ENCODE results near the gene TMEM266.

TMEM266 gene

DNA sequence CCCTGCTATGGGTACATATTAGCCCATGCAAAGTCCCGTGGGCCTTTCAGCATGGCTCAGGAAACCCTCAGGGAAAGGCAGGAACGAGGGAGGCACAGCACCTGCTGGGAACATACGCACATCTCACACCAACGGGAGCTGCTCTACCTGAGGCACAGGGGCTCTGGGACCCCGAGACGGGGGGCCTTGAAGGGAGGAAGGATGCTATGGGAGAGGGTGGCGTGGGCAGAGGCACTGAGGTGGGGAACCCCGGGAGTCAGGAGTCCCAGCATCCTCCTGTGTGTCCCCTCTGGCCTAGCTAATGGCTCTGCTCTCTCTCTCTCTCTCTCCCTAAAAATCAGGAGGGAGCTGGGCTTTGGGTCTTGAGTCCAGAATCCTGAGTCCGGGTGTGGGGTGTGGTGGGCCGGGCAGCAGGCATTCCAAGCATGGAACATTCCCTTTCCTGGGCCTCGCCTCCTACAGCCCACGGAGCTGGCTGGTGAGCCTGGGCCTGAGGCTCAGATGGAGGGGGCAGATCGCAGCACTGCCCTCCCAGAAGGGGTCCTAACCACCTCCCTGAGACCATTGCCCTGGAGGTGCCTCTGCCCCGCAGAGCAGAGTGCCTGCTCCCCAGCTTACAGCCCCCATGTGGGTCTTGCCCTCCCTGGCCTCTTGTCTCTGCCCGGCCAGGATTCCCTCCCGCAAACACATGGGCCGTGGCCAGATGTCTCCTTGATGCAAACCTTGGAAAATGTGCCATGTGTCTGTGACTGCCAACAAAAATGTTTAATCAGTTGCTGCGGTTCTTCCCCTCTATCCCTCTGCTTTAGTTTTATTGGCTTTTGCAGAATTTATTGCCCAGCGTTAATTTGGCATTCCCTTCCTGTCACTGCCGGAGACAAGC lies 101.6 kb downstream of the TMEM266 start:
- CTCF ChIA-PET = interaction anchor here (11.1 kb wide), 1 partner anchor 12 kb away, joined by 107 read pairs; no protein-coding TSS in a partner anchor
- POLR2A ChIA-PET = no interaction called here
- Histone ChIP-seq H3K36me3 (ENCODE audit: control insufficient read depth in 2 of 2, insufficient read depth in 1 of 2, low read length in 2 of 2) (no peaks in the 10 kb centered on the region), H3K27ac (ENCODE audit: extremely low read depth, low read depth, low read length) (no peak overlapping the region), H3K4me1 (ENCODE audit: control insufficient read depth, insufficient read depth, low read length) (peaks cover 18% of the 10 kb centered on the region), H3K4me3 (ENCODE audit: low read depth, low read length) (no peak overlapping the region), H3K9me3 (ENCODE audit: control insufficient read depth, insufficient read depth, low read depth, low read length) (no peaks in the 10 kb centered on the region)
- TF ChIP-seq ZNF223 (tag by site-specific recombination; IDR thresholded peaks at IDR 0.05) = no peak
- peak; percentile 74 for TF ChIP-seq ZIC2 (tag by site-specific recombination; IDR thresholded peaks at IDR 0.05)
- peak; percentile 54; the same call in 1 of the 2 replicates for TF ChIP-seq ZNF335 (tag by site-specific recombination; conservative IDR thresholded peaks at IDR 0.05)
- TF ChIP-seq, protein P1, sequence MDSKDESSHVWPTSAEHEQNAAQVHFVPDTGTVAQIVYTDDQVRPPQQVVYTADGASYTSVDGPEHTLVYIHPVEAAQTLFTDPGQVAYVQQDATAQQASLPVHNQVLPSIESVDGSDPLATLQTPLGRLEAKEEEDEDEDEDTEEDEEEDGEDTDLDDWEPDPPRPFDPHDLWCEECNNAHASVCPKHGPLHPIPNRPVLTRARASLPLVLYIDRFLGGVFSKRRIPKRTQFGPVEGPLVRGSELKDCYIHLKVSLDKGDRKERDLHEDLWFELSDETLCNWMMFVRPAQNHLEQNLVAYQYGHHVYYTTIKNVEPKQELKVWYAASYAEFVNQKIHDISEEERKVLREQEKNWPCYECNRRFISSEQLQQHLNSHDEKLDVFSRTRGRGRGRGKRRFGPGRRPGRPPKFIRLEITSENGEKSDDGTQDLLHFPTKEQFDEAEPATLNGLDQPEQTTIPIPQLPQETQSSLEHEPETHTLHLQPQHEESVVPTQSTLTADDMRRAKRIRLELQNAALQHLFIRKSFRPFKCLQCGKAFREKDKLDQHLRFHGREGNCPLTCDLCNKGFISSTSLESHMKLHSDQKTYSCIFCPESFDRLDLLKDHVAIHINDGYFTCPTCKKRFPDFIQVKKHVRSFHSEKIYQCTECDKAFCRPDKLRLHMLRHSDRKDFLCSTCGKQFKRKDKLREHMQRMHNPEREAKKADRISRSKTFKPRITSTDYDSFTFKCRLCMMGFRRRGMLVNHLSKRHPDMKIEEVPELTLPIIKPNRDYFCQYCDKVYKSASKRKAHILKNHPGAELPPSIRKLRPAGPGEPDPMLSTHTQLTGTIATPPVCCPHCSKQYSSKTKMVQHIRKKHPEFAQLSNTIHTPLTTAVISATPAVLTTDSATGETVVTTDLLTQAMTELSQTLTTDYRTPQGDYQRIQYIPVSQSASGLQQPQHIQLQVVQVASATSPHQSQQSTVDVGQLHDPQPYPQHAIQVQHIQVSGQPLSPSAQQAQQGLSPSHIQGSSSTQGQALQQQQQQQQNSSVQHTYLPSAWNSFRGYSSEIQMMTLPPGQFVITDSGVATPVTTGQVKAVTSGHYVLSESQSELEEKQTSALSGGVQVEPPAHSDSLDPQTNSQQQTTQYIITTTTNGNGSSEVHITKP (tag by site-specific recombination; IDR thresholded peaks at IDR 0.05) = peak; percentile 35; the same call in 1 of the 2 replicates
- TF ChIP-seq, protein P2, sequence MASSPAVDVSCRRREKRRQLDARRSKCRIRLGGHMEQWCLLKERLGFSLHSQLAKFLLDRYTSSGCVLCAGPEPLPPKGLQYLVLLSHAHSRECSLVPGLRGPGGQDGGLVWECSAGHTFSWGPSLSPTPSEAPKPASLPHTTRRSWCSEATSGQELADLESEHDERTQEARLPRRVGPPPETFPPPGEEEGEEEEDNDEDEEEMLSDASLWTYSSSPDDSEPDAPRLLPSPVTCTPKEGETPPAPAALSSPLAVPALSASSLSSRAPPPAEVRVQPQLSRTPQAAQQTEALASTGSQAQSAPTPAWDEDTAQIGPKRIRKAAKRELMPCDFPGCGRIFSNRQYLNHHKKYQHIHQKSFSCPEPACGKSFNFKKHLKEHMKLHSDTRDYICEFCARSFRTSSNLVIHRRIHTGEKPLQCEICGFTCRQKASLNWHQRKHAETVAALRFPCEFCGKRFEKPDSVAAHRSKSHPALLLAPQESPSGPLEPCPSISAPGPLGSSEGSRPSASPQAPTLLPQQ (tag by site-specific recombination; IDR thresholded peaks at IDR 0.05) = no peak
- TF ChIP-seq, protein P3, sequence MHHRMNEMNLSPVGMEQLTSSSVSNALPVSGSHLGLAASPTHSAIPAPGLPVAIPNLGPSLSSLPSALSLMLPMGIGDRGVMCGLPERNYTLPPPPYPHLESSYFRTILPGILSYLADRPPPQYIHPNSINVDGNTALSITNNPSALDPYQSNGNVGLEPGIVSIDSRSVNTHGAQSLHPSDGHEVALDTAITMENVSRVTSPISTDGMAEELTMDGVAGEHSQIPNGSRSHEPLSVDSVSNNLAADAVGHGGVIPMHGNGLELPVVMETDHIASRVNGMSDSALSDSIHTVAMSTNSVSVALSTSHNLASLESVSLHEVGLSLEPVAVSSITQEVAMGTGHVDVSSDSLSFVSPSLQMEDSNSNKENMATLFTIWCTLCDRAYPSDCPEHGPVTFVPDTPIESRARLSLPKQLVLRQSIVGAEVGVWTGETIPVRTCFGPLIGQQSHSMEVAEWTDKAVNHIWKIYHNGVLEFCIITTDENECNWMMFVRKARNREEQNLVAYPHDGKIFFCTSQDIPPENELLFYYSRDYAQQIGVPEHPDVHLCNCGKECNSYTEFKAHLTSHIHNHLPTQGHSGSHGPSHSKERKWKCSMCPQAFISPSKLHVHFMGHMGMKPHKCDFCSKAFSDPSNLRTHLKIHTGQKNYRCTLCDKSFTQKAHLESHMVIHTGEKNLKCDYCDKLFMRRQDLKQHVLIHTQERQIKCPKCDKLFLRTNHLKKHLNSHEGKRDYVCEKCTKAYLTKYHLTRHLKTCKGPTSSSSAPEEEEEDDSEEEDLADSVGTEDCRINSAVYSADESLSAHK (tag by site-specific recombination; IDR thresholded peaks at IDR 0.05) = peak; percentile 80
- peak; percentile 42; the same call in 1 of the 2 replicates for TF ChIP-seq ZBTB20 (tag by site-specific recombination; IDR thresholded peaks at IDR 0.05)
- peak; percentile 87 for TF ChIP-seq GLIS1 (tag by site-specific recombination; IDR thresholded peaks at IDR 0.05)
- TF ChIP-seq, protein P4, sequence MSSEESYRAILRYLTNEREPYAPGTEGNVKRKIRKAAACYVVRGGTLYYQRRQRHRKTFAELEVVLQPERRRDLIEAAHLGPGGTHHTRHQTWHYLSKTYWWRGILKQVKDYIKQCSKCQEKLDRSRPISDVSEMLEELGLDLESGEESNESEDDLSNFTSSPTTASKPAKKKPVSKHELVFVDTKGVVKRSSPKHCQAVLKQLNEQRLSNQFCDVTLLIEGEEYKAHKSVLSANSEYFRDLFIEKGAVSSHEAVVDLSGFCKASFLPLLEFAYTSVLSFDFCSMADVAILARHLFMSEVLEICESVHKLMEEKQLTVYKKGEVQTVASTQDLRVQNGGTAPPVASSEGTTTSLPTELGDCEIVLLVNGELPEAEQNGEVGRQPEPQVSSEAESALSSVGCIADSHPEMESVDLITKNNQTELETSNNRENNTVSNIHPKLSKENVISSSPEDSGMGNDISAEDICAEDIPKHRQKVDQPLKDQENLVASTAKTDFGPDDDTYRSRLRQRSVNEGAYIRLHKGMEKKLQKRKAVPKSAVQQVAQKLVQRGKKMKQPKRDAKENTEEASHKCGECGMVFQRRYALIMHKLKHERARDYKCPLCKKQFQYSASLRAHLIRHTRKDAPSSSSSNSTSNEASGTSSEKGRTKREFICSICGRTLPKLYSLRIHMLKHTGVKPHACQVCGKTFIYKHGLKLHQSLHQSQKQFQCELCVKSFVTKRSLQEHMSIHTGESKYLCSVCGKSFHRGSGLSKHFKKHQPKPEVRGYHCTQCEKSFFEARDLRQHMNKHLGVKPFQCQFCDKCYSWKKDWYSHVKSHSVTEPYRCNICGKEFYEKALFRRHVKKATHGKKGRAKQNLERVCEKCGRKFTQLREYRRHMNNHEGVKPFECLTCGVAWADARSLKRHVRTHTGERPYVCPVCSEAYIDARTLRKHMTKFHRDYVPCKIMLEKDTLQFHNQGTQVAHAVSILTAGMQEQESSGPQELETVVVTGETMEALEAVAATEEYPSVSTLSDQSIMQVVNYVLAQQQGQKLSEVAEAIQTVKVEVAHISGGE (tag by site-specific recombination; conservative IDR thresholded peaks at IDR 0.05; ENCODE audit: low read depth) = 0 out of 2 replicates have a peak, but pooled peaks have one; percentile 7
- no peak for TF ChIP-seq ZNF404 (tag by site-specific recombination; IDR thresholded peaks at IDR 0.05)

DNA sequence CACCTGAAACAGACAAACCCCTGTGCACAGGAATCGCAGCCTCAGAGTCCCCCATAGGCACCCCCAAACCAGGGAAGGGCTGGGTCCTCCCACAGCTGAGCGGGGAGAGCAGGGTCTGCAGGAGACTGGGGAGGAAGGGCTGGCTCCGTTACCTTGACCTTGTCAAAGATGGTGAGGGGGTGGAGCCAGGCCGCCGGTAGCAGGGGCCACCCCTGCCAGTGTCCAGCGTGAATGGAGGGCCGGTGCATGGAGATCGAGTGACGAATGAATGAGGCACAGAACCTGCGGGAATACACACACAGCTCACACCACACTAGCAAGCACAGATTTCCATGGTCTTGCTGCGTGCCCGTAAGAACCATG lies 102.2 kb downstream of the TMEM266 start:
- TF ChIP-seq ZBTB7A (tag by site-specific recombination; IDR thresholded peaks at IDR 0.05; ENCODE audit: low read depth) (no peak), ZFP41 (tag by site-specific recombination; IDR thresholded peaks at IDR 0.05; ENCODE audit: borderline replicate concordance) (no peak), ZNF544 (tag by site-specific recombination; IDR thresholded peaks at IDR 0.05) (no peak), ZFP3 (tag by site-specific recombination; IDR thresholded peaks at IDR 0.05; ENCODE audit: low read depth) (no peak), ZXDB (tag by site-specific recombination; IDR thresholded peaks at IDR 0.05) (no peak)
- TF ChIP-seq, protein P5, sequence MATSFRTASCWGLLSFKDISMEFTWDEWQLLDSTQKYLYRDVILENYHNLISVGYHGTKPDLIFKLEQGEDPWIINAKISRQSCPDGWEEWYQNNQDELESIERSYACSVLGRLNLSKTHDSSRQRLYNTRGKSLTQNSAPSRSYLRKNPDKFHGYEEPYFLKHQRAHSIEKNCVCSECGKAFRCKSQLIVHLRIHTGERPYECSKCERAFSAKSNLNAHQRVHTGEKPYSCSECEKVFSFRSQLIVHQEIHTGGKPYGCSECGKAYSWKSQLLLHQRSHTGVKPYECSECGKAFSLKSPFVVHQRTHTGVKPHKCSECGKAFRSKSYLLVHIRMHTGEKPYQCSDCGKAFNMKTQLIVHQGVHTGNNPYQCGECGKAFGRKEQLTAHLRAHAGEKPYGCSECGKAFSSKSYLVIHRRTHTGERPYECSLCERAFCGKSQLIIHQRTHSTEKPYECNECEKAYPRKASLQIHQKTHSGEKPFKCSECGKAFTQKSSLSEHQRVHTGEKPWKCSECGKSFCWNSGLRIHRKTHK (tag by site-specific recombination; IDR thresholded peaks at IDR 0.05) = no peak
- no peaks in the 10 kb centered on the region for H3K9me3 ChIP-seq (ENCODE audit: control insufficient read depth, insufficient read depth, low read depth, low read length)
- H3K27ac ChIP-seq (ENCODE audit: extremely low read depth, low read depth, low read length) = no peak overlapping the region
- no peaks in the 10 kb centered on the region for H3K36me3 ChIP-seq (ENCODE audit: control insufficient read depth in 2 of 2, insufficient read depth in 1 of 2, low read length in 2 of 2)
- POLR2A ChIA-PET = no interaction called here
- H3K4me1 ChIP-seq (ENCODE audit: control insufficient read depth, insufficient read depth, low read length) = peaks cover 18% of the 10 kb centered on the region
- no peak overlapping the region for H3K4me3 ChIP-seq (ENCODE audit: low read depth, low read length)
- CTCF ChIA-PET = interaction anchor here (0.6 to 11.1 kb wide), 3 partner anchors 13 to 673 kb away, joined by 3 to 107 read pairs (median 3); no protein-coding TSS in a partner anchor
